OCI-LY3 (cell line): ENCODE results near the gene IQGAP2.

Source experiments
- CTCF ChIP-seq: fragments of 200-600, 300-600 bp; sonication (generic); IDR thresholded peaks from 2 replicates; pipeline ENCODE4 v1.5.1; 2014; ENCODE audit warnings: antibody characterized with exemption, low read length, low read depth
- EZH2phosphoT487 ChIP-seq: fragments of 200-600 bp; shearing (Covaris generic); IDR thresholded peaks from 2 replicates; pipeline ENCODE4 v1.6.1; 2018; ENCODE audit warnings: antibody characterized with exemption, mixed run types, low read depth

DNA sequence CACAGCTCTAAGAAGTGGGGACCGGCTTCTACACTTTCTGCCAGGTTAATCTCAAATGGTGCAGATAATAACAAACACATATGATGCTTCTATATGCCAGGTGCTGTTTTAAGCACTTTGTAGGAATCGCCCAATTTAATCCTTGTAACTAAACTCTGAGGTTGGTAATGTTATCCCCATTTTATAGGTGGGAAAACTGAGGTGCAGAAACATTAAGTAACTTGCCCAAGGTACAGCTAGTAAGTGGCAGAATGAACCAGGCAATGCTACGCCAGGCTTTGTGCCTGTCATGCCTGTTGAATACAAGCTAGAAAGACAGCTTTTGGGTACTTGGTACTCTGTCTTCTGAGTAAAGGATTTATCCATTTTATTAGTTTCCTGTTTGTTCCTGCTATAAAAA lies 19.7 kb downstream of the IQGAP2 start:
- TF ChIP-seq CTCF (no peak), EZH2phosphoT487 (no peak)
